ACC112 (cell line): ENCODE results near the gene PRKCE.
"Not testable (repeated sequence)": the region's sequence is repeated elsewhere in the genome, so short reads cannot be mapped to it uniquely, and the experiment has no call there.

Experiments
- H2AFZ ChIP-seq: fragments of 200-600 bp; sonication (generic); one replicate; pipeline ENCODE4 v1.6.0; 2017; ENCODE audit warnings: antibody characterized with exemption, low read length; ENCODE audit not compliant: unreplicated experiment
- H3K27ac ChIP-seq: fragments of 200-600 bp; sonication (generic); 2 replicates; pipeline ENCODE4 v1.5.1; 2014; ENCODE audit warnings: low read depth, mild to moderate bottlenecking, antibody characterized with exemption, low read length, moderate library complexity
- H3K27me3 ChIP-seq: fragments of 200-600 bp; sonication (generic); 2 replicates; pipeline ENCODE4 v1.6.1; 2014; ENCODE audit warnings: mild to moderate bottlenecking, antibody characterized with exemption, low read length, moderate library complexity, mixed read lengths; ENCODE audit not compliant: insufficient read depth
- H3K36me3 ChIP-seq: fragments of 200-600 bp; sonication (generic); 2 replicates; pipeline ENCODE4 v1.6.1; 2016; ENCODE audit warnings: mild to moderate bottlenecking, antibody characterized with exemption, low read length, moderate library complexity, mixed read lengths; ENCODE audit not compliant: insufficient read depth
- H3K4me1 ChIP-seq: fragments of 200-600 bp; sonication (generic); one replicate; pipeline ENCODE4 v1.6.1; 2016; ENCODE audit warnings: low read length, mixed read lengths; ENCODE audit not compliant: insufficient read depth, unreplicated experiment, control insufficient read depth
- H3K4me3 ChIP-seq: fragments of 200-600 bp; sonication (generic); 2 replicates; pipeline ENCODE4 v1.5.1; 2014; ENCODE audit warnings: mild to moderate bottlenecking, low read depth, low read length
- H3K79me2 ChIP-seq: fragments of 200-600 bp; sonication (generic); one replicate; pipeline ENCODE4 v1.6.0; 2016; ENCODE audit warnings: low read length; ENCODE audit not compliant: control insufficient read depth, unreplicated experiment, insufficient read depth

PRKCE gene

GRCh38 chr2:45889620-45890370 lies 238.3 kb downstream of the PRKCE start:
- H3K79me2 ChIP-seq: no peaks in the 10 kb centered on the region

GRCh38 chr2:45890371-45890646 lies 238.8 kb downstream of the PRKCE start:
- not testable (repeated sequence) for H3K27me3 ChIP-seq, H3K27ac ChIP-seq, H3K36me3 ChIP-seq, H3K4me3 ChIP-seq, H2AFZ ChIP-seq, H3K79me2 ChIP-seq
- peaks cover 26% of the 10 kb centered on the region for H3K4me1 ChIP-seq

More at GRCh38 chr2:45889620-45890370, 238.3 kb downstream of the PRKCE start:
- Histone ChIP-seq H3K27me3 (no peaks in the 10 kb centered on the region), H3K27ac (no peak overlapping the region), H3K4me3 (no peak overlapping the region), H3K36me3 (no peaks in the 10 kb centered on the region), H2AFZ (no peak overlapping the region), H3K4me1 (peaks cover 26% of the 10 kb centered on the region)

GRCh38 chr2:45890819-45891218 lies 239.3 kb downstream of the PRKCE start:
- Histone ChIP-seq H3K4me3 (no peak overlapping the region), H3K79me2 (no peaks in the 10 kb centered on the region), H3K36me3 (no peaks in the 10 kb centered on the region), H2AFZ (no peak overlapping the region), H3K4me1 (peaks cover 28% of the 10 kb centered on the region), H3K27me3 (no peaks in the 10 kb centered on the region), H3K27ac (no peak overlapping the region)

GRCh38 chr2:45891719-45892424 lies 240.4 kb downstream of the PRKCE start:
- Histone ChIP-seq H3K27me3 (no peaks in the 10 kb centered on the region), H3K4me3 (no peak overlapping the region), H3K4me1 (peaks cover 28% of the 10 kb centered on the region), H3K79me2 (no peaks in the 10 kb centered on the region), H3K27ac (no peak overlapping the region), H3K36me3 (no peaks in the 10 kb centered on the region), H2AFZ (no peak overlapping the region)

- H3K27ac ChIP-seq: no peak overlapping the region
- H3K4me1 ChIP-seq: peaks cover 28% of the 10 kb centered on the region
- peak overlapping the region; percentile 47 for H3K4me3 ChIP-seq
Observed at GRCh38 chr2:45892425-45892745, 240.9 kb downstream of the PRKCE start.

GRCh38 chr2:45892757-45893156 lies 241.3 kb downstream of the PRKCE start:
- peak overlapping the region; percentile 47 for H3K4me3 ChIP-seq
- peaks cover 26% of the 10 kb centered on the region for H3K4me1 ChIP-seq

More at GRCh38 chr2:45892425-45892745, 240.9 kb downstream of the PRKCE start:
- no peaks in the 10 kb centered on the region for H3K36me3 ChIP-seq
- H2AFZ ChIP-seq: no peak overlapping the region
- no peaks in the 10 kb centered on the region for H3K79me2 ChIP-seq
- no peaks in the 10 kb centered on the region for H3K27me3 ChIP-seq

GRCh38 chr2:45894211-45894610 lies 242.7 kb downstream of the PRKCE start:
- Histone ChIP-seq H3K27ac (no peak overlapping the region), H3K27me3 (no peaks in the 10 kb centered on the region), H3K79me2 (no peaks in the 10 kb centered on the region), H3K36me3 (no peaks in the 10 kb centered on the region), H3K4me3 (no peak overlapping the region), H3K4me1 (peaks cover 22% of the 10 kb centered on the region), H2AFZ (no peak overlapping the region)

More at GRCh38 chr2:45892757-45893156, 241.3 kb downstream of the PRKCE start:
- no peaks in the 10 kb centered on the region for H3K79me2 ChIP-seq
- H3K27me3 ChIP-seq: no peaks in the 10 kb centered on the region
- no peak overlapping the region for H3K27ac ChIP-seq
- H2AFZ ChIP-seq: no peak overlapping the region
- no peaks in the 10 kb centered on the region for H3K36me3 ChIP-seq

- H3K27me3 ChIP-seq: no peaks in the 10 kb centered on the region
- peaks cover 22% of the 10 kb centered on the region for H3K4me1 ChIP-seq
- H3K36me3 ChIP-seq: no peaks in the 10 kb centered on the region
- 0 out of 2 replicates have a peak overlapping the region, but pooled peaks have one; percentile 7 for H3K27ac ChIP-seq
- no peak overlapping the region for H2AFZ ChIP-seq
- no peak overlapping the region for H3K4me3 ChIP-seq
- H3K79me2 ChIP-seq: no peaks in the 10 kb centered on the region
Observed at GRCh38 chr2:45895241-45895861, 243.9 kb downstream of the PRKCE start.

- Histone ChIP-seq H3K36me3 (no peaks in the 10 kb centered on the region), H3K79me2 (no peaks in the 10 kb centered on the region), H3K4me1 (peaks cover 22% of the 10 kb centered on the region), H3K4me3 (no peak overlapping the region), H3K27me3 (no peaks in the 10 kb centered on the region), H2AFZ (no peak overlapping the region), H3K27ac (no peak overlapping the region)
Observed at GRCh38 chr2:45896311-45896710, 244.8 kb downstream of the PRKCE start.

GRCh38 chr2:45897842-45898241 lies 246.4 kb downstream of the PRKCE start:
- no peak overlapping the region for H2AFZ ChIP-seq
- H3K4me1 ChIP-seq: peaks cover 10% of the 10 kb centered on the region

GRCh38 chr2:45898819-45899218 lies 247.3 kb downstream of the PRKCE start:
- no peak overlapping the region for H3K4me3 ChIP-seq
- H3K4me1 ChIP-seq: peaks cover 16% of the 10 kb centered on the region
- no peaks in the 10 kb centered on the region for H3K79me2 ChIP-seq
- H3K27me3 ChIP-seq: no peaks in the 10 kb centered on the region
- H2AFZ ChIP-seq: no peak overlapping the region
- no peaks in the 10 kb centered on the region for H3K36me3 ChIP-seq
- H3K27ac ChIP-seq: no peak overlapping the region

More at GRCh38 chr2:45897842-45898241, 246.4 kb downstream of the PRKCE start:
- H3K79me2 ChIP-seq: no peaks in the 10 kb centered on the region
- H3K4me3 ChIP-seq: no peak overlapping the region
- H3K36me3 ChIP-seq: no peaks in the 10 kb centered on the region
- H3K27ac ChIP-seq: no peak overlapping the region
- no peaks in the 10 kb centered on the region for H3K27me3 ChIP-seq
